OCI-LY1 (cell line): ENCODE results near the gene SHROOM1.

ENCODE experiments used
- H2AFZ ChIP-seq: fragments of 200-600 bp; sonication (generic), shearing (Covaris generic); 2 replicates; pipeline ENCODE4 v1.6.0; 2014; ENCODE audit warnings: antibody characterized with exemption, mild to moderate bottlenecking, low read length
- H3F3A ChIP-seq: fragments of 200-600 bp; sonication (generic), shearing (Covaris generic); 2 replicates; pipeline ENCODE4 v1.6.0; 2014; ENCODE audit warnings: mild to moderate bottlenecking, antibody characterized with exemption, low read length, moderate library complexity; ENCODE audit not compliant: insufficient read depth
- H3K27ac ChIP-seq: fragments of 200-600 bp; sonication (generic); 2 replicates; pipeline ENCODE4 v1.5.1; 2014; ENCODE audit warnings: low read length, mixed run types, mild to moderate bottlenecking, low read depth; ENCODE audit not compliant: poor library complexity, severe bottlenecking
- H3K27me3 ChIP-seq: fragments of 200-600 bp; sonication (generic); 2 replicates; pipeline ENCODE4 v1.6.0; 2014; ENCODE audit warnings: antibody characterized with exemption, mild to moderate bottlenecking, low read length, moderate library complexity; ENCODE audit not compliant: insufficient read depth
- H3K36me3 ChIP-seq: fragments of 200-600 bp; sonication (generic); 2 replicates; pipeline ENCODE4 v1.6.1; 2014; ENCODE audit warnings: mild to moderate bottlenecking, antibody characterized with exemption, low read length, moderate library complexity, mixed read lengths; ENCODE audit not compliant: insufficient read depth
- H3K4me1 ChIP-seq: fragments of 200-600 bp; sonication (generic); 2 replicates; pipeline ENCODE4 v1.5.1; 2014; ENCODE audit warnings: mild to moderate bottlenecking, low read length, moderate library complexity; ENCODE audit not compliant: insufficient read depth, severe bottlenecking
- H3K4me2 ChIP-seq: fragments of 200-600 bp; sonication (generic), shearing (Covaris generic); 2 replicates; pipeline ENCODE4 v1.6.1; 2014; ENCODE audit warnings: low read length
- H3K4me3 ChIP-seq: fragments of 200-600 bp; sonication (generic); 2 replicates; pipeline ENCODE4 v1.5.1; 2014; ENCODE audit warnings: low read length, low read depth, mild to moderate bottlenecking, mixed read lengths; ENCODE audit not compliant: poor library complexity, severe bottlenecking
- H3K79me2 ChIP-seq: fragments of 200-600 bp; shearing (Covaris generic); 2 replicates; pipeline ENCODE4 v1.6.1; 2016; ENCODE audit warnings: mixed run types, low read length, mixed read lengths; ENCODE audit not compliant: insufficient read depth
- H3K9ac ChIP-seq: fragments of 200-600 bp; sonication (generic), shearing (Covaris generic); 2 replicates; pipeline ENCODE4 v1.6.1; 2014; ENCODE audit warnings: mild to moderate bottlenecking, low read length, mixed read lengths
- H3K9me2 ChIP-seq: fragments of 200-600 bp; sonication (generic), shearing (Covaris generic); 2 replicates; pipeline ENCODE4 v1.6.1; 2014; ENCODE audit warnings: low read depth, mild to moderate bottlenecking, low read length, mixed read lengths
- H3K9me3 ChIP-seq: fragments of 200-600 bp; shearing (Covaris generic); 2 replicates; pipeline ENCODE4 v1.6.1; 2014; ENCODE audit warnings: low read length, mixed read lengths
- H4K20me1 ChIP-seq: fragments of 200-600 bp; sonication (generic), shearing (Covaris generic); 2 replicates; pipeline ENCODE4 v1.6.0; 2016; ENCODE audit warnings: mild to moderate bottlenecking, low read length; ENCODE audit not compliant: insufficient read depth
- EZH2 ChIP-seq: fragments of 200-600 bp; sonication (generic), shearing (Covaris generic); IDR thresholded peaks from 2 replicates; pipeline ENCODE4 v1.8.0; 2017; ENCODE audit warnings: borderline replicate concordance, mixed run types, mild to moderate bottlenecking, antibody characterized with exemption, low read length, moderate library complexity, mixed read lengths
- TF ChIP-seq, protein P1 (sequence below): fragments of 200-600 bp; sonication (generic), shearing (Covaris generic); IDR thresholded peaks from 2 replicates; pipeline ENCODE4 v1.5.1; 2017; ENCODE audit warnings: mild to moderate bottlenecking, antibody characterized with exemption, low read length, moderate library complexity, mixed read lengths

SHROOM1 gene

DNA sequence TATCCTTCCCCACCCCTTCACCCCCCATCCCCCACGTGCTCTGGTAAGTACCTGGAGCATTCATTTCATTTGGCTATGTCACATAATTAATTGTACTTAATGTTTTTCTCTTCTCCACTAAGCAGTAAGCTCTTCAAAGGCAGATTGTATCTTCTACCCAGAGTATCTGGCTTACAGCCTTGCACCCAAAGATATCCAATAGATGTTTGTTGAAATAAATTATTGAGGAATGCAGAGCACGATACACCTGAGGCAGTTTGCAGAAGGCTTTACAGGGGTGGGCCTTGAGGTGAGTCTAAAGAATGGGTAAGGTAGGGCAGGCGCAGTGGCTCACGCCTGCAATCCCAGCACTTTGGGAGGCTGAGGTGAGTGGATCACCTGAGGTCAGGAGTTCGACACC lies 19.8 kb downstream of the SHROOM1 start:
- H3K36me3 ChIP-seq, result no peaks in the 10 kb centered on the region
- no peaks in the 10 kb centered on the region for H3K9me2 ChIP-seq
- H3F3A ChIP-seq, result no peaks in the 10 kb centered on the region
- H3K4me2 ChIP-seq, result no peak overlapping the region
- TF ChIP-seq, protein P1, sequence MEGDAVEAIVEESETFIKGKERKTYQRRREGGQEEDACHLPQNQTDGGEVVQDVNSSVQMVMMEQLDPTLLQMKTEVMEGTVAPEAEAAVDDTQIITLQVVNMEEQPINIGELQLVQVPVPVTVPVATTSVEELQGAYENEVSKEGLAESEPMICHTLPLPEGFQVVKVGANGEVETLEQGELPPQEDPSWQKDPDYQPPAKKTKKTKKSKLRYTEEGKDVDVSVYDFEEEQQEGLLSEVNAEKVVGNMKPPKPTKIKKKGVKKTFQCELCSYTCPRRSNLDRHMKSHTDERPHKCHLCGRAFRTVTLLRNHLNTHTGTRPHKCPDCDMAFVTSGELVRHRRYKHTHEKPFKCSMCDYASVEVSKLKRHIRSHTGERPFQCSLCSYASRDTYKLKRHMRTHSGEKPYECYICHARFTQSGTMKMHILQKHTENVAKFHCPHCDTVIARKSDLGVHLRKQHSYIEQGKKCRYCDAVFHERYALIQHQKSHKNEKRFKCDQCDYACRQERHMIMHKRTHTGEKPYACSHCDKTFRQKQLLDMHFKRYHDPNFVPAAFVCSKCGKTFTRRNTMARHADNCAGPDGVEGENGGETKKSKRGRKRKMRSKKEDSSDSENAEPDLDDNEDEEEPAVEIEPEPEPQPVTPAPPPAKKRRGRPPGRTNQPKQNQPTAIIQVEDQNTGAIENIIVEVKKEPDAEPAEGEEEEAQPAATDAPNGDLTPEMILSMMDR, result no peak
- no peak for TF ChIP-seq EZH2
- peaks cover 14% of the 10 kb centered on the region for H3K27me3 ChIP-seq
- H2AFZ ChIP-seq, result no peak overlapping the region
- H3K9me3 ChIP-seq, result no peaks in the 10 kb centered on the region
- H3K9ac ChIP-seq, result no peak overlapping the region
- no peaks in the 10 kb centered on the region for H4K20me1 ChIP-seq
- H3K27ac ChIP-seq, result no peak overlapping the region
- no peak overlapping the region for H3K4me3 ChIP-seq
- H3K4me1 ChIP-seq, result peaks cover 4% of the 10 kb centered on the region
- no peaks in the 10 kb centered on the region for H3K79me2 ChIP-seq

DNA sequence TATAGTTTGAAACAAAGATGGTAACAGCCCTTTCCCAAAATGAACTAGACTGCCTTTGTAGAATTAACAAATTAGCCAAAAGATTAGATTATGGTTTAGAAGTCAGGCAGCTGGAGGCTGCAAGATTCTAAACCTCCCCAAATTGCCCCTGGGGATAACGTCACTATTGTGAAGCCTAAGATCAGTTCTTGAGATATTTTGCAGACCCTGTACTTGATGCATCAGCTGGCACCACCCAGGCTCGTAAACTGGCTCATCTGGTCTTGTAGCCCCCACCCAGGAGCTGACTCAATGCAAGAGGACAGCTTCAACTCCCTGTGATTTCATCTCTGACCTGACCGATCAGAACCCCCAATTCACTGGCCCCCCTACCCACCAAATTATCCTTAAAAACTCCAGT lies 21.6 kb downstream of the SHROOM1 start:
- no peak overlapping the region for H3K4me3 ChIP-seq
- no peaks in the 10 kb centered on the region for H3K9me2 ChIP-seq
- no peaks in the 10 kb centered on the region for H3F3A ChIP-seq
- no peak overlapping the region for H3K9ac ChIP-seq
- no peak overlapping the region for H3K4me2 ChIP-seq
- H3K4me1 ChIP-seq, result peaks cover 4% of the 10 kb centered on the region
- H2AFZ ChIP-seq, result no peak overlapping the region
- H3K27ac ChIP-seq, result no peak overlapping the region
- peaks cover 11% of the 10 kb centered on the region for H3K27me3 ChIP-seq
- TF ChIP-seq EZH2, result no peak
- TF ChIP-seq, protein P1, result no peak
- H3K36me3 ChIP-seq, result no peaks in the 10 kb centered on the region
- no peaks in the 10 kb centered on the region for H3K9me3 ChIP-seq
- no peaks in the 10 kb centered on the region for H3K79me2 ChIP-seq
- H4K20me1 ChIP-seq, result no peaks in the 10 kb centered on the region

DNA sequence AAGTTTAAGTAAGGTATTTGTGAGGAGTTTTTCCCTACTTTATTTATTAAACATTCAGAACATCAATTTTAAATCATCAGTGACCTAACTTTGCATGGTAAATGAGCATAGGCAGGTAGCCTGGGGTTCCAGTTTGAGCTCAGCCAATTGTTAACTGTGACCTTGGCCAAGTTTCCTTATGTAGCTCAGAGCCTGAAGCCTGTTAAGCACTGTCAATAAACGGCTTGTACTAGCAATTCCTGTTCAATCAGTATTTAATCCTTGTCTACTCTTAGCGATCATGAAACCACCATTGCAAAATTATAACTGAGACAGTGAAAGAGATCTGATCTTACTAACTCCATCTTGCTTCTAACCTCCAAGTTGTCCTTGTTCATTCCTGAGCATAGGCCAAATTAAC lies 22.0 kb downstream of the SHROOM1 start:
- no peaks in the 10 kb centered on the region for H3K79me2 ChIP-seq
- no peaks in the 10 kb centered on the region for H3K4me1 ChIP-seq
- H3K9me3 ChIP-seq, result no peaks in the 10 kb centered on the region
- H3K4me3 ChIP-seq, result no peak overlapping the region
- H4K20me1 ChIP-seq, result no peaks in the 10 kb centered on the region
- no peaks in the 10 kb centered on the region for H3F3A ChIP-seq
- H3K9me2 ChIP-seq, result no peaks in the 10 kb centered on the region
- H3K27ac ChIP-seq, result no peak overlapping the region
- no peaks in the 10 kb centered on the region for H3K36me3 ChIP-seq
- no peak overlapping the region for H3K9ac ChIP-seq
- peaks cover 10% of the 10 kb centered on the region for H3K27me3 ChIP-seq
- H3K4me2 ChIP-seq, result no peak overlapping the region
- TF ChIP-seq, protein P1, result no peak
- no peak for TF ChIP-seq EZH2
- H2AFZ ChIP-seq, result no peak overlapping the region
